Activated CD8-positive, alpha-beta memory T cell treated with anti-CD3 and anti-CD28 coated beads, Interleukin-2, amount 50 U/mL, for 1 hour (primary cell): ENCODE measurements around the gene FBXW11.
"Not testable (repeated sequence)": the region's sequence is repeated elsewhere in the genome, so short reads cannot be mapped to it uniquely, and the experiment has no call there.

Experiments used
- DNase-seq: peaks from one replicate; pipeline ENCODE4 v3.0.0-alpha.2; 2020; ENCODE audit errors: extremely low read depth

FBXW11 gene

DNA sequence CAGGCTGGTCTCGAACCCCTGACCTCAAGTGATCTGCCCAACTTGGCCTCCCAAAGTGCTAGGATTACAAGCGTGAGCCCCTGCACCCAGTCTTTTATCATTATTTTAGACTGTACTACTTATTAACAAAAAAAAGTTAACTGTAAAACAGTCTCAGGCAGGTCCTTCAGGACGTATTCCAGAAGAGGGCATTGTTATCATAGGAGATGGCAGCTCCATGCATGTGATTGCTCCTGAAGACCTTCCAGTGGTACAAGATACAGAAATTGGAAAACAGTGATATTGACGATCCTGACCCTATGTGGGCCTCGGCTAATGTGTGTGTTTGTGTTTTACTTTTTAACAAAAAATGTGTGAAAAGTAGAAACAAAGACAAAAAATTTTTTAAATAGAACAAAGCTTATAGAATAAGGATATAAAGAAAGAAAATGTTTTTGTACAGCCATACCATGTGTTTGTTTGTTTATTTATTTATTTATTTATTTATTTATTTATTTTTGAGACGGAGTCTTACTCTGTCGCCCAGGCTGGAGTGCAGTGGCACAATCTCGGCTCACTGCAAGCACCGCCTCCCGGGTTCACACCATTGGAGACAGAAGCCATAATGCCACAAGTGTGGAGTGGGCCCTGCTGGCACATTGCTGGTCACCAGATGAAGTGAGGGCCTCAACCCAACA is 13.8 kb upstream of the FBXW11 start:
- not testable (repeated sequence) for DNase-seq

DNA sequence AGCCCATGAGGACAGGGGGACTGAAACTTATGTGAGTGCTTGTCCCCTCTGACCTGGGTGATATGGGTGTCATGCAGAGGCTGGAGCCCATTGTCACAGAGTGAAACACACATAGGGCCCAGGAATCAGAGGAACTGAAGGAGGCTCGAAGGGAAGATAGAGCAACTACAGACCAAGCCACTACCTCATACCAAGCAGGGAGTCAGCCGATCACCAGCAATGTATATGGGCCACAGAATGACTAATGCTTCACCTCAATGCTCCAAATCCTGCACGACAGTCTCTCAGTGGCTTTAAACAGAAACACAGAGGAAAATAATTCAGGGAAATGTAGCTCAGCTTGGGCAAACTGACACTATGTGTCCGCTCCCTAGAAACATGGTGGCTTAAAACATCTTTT is 8.9 kb upstream of the FBXW11 start:
- no peak for DNase-seq

DNA sequence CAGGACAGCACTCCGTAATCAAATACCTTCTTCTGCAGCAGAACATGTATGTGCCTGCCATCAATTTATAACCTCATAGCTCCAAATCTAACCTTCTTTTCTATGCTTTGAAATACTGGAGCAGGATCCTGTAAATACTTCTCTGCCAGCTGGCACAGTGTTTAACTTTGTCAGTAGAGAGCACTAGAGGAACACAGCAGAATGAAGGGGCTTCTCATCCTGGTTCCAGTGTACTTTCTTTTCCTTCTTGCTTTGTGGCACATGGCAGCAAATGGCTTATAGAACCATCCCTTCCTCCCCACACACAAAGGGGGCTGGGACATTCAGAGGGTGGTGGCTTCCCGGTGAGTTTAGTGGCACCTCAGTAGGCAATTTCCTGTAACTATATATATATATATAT is 3.8 kb upstream of the FBXW11 start:
- DNase-seq = no peak

DNA sequence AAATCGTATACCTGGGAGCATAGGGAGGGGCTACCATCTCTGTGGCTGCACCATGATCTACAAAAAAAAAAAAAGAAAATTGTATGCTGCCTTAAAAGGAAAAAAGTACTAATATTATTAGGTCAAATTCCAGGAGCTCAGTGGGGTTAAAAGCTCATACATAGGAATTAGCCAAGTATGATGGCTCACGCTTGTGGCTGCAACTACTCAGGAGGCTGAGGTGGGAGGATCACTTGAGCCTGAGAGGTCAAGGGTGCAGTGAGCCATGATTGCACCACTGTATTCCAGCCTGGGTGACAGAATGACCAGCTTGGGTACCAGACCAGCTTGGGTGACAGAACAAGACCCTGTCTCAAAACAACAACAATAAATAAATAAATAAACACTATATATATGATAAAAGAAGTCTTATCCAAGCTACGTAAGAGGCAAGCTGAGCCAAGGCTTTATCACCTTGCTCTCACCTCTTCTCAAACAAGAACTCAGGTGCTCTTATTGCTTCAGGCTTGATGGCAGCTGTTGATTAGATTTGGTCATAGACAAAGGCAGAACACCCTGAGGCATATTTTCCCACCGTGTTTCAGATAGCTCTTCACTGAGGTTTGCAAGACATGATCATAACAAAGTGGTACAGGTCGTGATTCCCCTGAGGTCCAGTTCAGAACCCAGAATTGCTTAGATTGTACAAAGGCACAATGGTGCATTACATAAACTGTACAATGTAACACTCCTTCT is 3.3 kb upstream of the FBXW11 start:
- DNase-seq = no peak

DNA sequence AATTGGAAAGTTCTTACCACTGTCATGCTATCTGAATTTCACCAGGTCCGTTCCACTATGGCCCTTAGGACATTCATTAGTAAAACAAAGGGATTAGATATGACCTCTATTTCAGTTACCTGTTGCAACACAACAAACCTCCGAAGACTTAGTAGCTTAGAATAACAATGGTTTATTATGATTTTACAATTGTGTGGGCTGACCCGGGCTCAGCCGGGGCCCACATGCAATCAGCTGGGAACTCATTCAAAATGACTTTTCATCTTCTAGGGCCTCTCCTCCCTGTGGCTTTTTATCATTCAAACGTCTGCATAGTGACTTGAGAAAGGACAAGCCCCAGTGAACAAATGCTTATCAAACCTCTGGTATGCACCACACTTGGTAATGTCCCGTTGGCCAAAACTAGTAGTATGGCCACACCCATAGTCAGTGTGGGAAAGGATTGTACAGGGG is 2.3 kb upstream of the FBXW11 start:
- DNase-seq = no peak

DNA sequence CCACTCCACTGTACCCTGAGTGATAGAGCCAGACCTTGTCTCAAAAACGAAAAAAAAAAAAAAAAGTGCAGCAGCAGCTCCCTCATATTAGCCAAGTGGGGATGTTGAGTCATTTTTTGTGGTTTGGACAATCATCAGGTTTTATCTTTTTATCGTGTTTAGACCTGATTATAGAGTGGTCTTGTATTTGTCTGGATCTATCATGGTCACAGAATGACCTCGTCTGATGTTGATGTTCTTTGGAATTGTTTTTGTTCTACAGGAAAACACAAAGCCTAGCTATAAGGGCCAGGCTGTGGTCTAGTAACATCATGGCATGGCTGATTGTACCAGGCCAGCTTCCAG is 1.6 kb upstream of the FBXW11 start:
- no peak for DNase-seq

DNA sequence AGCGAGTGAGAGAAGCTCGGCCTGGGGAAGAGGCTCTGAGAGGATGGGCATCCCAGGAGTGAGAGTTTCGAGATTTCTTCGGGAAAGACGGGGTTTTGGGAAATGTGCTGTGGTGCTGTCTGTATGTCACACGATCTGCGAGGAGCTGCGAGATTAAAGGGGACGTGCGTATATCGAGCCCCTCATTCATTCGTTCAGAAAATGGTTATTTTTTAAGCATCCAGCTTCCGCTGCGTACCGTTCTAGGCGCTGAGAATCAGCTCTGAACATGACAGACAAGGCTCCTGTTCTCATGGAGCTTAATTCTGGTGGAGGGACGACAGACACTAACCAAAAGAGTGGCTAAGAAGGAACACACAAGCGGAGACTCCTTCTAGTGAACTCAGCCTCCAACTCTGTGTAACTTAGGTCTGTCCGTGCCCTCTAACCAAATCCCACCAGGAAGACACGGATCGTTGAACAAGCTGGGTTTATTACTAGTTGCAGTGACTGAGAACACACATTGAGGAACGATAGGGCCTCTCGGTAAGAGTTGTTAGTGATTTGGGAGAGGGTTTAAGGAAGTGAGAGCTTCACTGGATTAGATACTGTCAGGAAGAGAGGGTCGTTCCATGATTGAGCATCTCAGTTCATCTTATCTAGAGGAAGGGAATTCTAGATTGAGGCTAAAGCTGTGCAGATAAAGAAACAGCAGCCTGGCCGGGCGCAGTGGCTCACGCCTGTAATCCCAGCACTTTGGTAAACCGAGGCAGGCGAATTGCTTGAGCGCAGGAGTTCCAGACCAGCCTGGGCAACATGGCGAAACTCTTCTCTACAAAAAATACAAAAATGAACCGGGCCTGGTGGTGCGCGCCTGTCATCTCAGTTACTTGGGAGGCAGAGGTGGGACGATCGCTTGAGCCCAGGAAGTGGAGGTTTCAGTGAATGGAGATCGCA is 1.0 kb upstream of the FBXW11 start:
- DNase-seq = no peak

DNA sequence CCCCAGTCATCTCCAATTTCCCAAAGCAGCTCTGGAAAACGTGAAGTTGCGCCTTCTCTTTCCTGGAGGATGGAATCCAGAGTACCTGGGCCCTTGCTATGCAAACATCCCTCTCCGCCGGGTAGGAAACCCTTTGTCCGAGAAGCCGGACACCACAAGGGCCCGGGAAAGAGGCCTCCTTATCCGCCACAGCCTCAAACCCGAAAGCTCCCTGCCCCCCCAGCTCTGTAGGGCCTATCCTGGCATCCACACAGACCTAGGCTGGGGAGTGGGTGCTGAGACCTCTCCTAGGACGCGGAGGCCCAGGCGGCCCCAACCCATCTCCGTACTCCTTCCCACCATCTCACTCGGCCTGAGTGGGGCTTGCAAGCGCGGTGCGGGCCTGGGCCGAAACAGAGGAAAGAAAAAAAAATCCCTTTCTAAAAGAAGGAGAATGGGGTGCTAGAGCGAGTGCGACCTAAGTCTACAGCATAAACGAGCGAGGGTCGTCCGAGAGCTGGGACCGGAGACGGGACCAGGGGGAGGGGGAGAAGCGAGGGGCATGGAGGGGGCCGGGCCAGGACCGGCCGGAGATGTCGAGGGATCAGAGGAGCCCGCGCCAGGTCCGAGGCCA is 624 bp downstream of the FBXW11 start:
- no peak for DNase-seq

DNA sequence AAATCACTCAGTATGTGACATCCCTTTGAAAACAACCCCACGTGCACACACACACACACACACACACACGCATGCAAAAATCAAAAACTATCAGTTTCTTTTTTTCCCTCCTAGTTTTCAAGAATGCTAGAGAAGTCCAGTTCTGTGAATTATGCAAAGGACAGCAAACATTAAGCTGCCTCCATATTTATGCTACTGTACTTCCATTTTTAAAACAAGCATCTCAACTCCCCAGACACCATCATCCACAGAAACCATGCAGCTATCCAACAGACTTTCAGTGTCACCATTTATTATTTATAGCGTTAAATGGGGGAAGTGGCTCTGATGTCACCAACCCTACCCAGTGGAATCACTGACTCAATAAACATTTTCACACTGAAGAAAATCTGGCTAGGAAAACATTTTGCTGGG is 1.6 kb downstream of the FBXW11 start:
- no peak for DNase-seq

DNA sequence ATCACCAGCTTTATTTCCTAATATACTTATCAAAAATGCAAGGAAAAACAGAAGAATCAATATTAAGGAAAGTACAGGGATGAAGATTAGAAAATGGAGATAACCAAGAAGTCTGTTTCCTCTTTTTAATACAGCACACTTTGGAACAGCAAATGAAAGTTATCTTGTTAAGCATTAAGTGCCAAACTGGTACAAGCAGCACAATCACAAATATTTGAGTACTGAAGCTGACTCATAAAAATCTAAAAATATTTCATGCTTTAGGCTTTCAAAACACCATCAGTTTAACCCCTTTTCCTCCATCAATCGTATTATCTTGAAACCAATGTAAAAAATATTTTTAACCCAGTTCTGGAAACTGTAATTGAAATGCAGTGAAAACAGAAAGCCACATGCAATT is 2.7 kb downstream of the FBXW11 start:
- no peak for DNase-seq

DNA sequence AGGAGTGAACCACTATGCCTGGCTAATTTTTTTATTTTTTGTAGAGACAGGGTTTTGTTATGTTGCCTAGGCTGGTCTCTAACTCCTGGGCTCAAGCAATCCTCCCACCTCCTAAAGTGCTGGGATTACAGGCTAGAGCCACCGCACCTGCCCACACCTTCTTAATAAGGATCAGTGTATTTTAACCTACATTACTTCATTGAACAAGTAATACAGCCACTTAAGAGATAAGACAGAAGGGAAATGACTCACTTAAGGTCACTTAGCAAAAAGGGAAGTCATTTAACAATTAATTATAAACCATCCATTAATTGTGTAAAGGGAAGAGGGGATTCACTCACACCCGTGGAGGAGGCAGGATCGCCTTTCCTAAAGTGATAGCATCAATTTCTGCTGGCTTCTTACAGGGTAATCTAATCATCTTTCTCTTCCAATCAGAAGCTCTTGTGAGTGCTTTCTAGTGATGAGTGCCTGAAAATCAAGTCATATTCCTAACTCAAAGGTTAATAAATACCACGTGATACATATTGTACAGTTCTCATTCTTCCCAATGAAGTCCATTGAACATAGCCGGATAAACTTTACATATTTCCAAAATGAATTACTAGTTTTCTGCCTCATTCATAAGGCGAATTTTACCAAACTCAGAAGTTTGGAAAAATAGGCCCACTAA is 3.5 kb downstream of the FBXW11 start:
- DNase-seq = no peak

DNA sequence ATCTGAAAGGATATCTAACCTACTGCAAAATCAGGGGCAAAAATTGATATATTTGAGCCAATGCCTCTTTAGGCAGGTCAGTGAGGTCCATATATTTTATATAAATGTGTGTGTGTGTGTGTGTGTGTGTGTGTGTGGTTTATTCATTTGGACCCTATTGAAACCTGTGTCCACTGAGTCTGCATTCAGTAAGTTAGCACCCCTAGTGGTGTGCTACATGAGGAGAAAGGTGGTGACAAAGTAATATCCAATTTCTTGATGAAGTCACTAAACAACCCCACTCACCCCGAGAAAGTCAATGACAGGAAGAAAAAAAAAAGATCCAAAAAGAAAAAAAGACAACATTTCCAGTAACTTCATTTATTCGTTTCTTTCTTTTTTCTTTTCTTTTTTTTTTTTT is 4.1 kb downstream of the FBXW11 start:
- no peak for DNase-seq

DNA sequence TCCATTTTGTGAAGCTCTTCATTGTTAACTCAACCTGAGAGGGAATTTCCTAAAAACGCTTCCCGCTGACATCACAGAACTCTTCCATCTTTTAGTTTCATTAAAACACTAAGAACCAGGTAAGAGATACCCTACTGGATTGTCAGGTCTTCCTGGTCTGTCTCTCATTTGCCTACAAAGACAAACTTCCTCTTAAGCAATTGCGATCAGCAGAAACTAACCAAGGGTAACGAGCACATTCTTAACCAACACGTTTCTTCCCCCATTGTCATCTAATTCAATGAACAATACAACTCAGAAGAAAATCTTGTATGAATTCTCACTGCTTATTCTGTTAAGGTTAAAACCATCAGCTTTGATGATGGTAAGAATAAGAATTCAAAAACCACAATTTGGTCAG is 6.6 kb downstream of the FBXW11 start:
- no peak for DNase-seq

DNA sequence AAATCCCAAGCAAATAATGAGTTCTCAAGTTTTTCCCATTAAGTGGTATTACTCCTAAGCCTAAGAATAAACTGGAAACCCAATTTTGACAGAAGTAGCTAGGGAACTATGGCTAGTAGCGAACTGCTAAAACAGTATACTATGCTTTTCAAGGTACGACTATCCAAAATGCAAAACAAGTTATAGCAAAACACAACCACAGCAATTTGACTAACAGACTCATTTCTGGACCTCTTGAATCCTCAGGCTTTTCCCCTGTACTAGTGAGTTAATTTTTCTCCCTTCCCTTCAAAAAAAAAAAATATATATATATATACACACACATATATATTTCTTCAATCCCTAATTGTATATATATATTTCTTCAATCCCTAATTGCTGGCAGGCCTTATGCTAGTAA is 7.3 kb downstream of the FBXW11 start:
- DNase-seq = no peak

DNA sequence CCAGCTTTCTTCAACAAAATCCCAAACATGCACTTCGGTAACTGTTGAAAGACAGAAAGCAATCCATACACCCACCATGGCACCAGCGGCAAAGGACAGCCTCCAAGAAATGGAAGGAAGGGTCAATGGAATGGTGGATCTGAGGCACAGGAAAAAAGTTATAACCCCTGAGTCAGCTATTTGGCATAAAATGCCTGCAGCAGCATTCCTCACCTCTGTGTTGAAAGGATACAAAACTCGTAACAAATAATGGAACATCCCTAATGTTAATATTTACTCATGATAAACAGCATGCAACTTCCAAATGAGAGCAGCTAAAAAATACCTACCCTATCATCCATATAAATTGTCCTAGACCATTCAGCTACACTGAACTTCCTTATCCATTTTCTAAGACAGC is 9.4 kb downstream of the FBXW11 start:
- no peak for DNase-seq

DNA sequence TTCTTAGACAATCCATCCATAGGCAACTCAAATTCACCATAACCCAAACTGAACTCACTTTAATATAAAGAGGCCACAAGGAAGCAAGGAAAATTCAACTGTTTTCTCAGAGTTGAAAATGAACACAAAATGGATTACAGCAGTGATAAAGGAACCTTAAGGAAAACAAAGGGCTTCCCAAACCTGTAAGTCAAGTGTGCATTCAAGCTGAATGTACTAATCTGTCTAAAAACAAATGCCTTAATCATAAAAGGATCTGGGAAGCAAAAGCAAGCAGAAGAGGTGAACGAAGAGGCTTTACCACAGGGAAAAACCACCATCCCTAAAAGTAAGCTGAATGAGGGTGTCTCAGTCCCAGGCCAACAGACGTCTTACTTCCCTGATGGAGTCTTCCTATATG is 13.6 kb downstream of the FBXW11 start:
- DNase-seq = no peak

DNA sequence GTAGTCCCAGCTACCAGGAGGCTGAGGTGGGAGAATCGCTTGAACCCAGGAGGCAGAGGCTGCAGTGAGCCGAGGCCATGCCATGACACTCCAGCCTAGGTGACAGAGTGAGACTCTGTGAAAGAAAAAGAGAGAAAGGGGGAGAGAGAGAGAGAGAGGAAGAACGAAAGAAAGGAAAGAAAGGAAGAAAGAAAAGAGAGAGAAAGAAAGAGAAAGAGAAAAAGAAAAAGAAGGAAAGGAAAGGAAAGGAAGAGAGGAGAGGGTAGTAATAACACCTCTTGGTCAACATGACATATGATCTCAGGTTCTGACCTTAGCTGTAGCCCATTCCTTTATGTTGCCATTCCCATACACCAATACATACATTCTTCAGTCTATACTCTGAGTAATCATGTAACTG is 14.1 kb downstream of the FBXW11 start:
- DNase-seq = no peak

DNA sequence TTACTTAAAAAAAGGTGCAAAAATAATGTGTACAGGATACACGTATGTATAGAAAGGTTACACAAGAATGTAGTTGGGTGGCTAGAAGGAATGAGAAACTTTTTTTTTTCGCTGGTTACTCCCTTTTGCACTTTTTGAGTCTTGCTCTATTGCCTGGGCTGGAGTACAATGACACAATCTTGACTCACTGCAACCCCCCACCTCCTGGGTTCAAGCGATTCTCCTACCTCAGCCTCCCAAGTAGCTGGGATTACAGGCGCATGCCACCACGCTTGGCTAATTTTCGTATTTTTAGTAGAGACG is 15.8 kb downstream of the FBXW11 start:
- no peak for DNase-seq

DNA sequence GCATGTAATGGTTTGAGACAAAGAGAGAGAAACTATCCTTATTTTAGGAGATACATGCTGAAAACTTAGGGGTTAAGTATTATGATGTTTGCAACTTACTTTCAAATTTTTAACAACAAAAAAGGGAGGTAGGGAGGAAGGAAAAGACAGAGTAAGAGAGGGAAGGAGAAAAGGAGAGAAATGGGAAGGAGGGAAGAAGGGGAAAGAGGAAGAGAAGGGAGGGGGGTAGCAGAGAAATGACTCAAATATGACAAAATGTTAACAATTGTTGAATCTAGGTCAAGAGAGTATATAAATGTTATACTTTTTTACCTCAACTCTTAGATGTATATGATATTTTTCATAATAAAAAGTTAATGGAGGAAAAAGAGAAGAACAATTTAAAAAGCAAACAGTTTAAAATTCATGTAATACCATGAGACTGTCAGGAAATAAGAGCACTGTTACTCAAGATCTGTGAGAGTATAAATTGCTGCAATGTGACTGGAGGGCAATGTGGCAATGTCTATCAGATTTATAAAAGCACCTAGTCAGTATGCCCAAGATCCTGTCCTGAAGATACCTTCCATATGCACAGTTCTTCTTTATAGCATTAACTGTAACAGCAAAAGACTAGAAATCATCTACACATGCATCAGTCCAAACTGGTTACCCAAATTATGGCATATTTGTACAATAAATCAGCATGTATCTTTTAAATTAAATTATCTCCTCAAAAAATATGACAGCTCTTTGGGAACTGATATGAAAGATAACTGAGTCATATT is 16.3 kb downstream of the FBXW11 start:
- DNase-seq = no peak

DNA sequence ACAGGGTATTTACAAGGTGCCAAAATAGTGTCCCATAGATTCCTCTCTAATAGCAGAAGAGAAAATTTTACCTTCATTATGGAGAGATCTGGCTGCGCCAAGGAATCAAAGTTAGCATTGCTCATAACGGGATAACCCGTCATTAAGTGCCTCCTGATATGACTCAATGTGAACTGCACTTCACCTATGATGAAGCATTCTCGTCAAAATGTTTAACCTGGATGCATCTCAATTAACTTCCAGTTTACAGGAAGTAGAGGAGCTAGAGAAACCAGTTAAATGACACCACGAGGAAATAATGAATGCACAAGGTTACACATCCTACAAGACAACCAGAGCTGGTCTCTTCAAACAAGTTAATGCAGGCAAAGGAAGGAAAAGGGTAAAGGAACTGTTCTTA is 17.2 kb downstream of the FBXW11 start:
- DNase-seq = no peak

DNA sequence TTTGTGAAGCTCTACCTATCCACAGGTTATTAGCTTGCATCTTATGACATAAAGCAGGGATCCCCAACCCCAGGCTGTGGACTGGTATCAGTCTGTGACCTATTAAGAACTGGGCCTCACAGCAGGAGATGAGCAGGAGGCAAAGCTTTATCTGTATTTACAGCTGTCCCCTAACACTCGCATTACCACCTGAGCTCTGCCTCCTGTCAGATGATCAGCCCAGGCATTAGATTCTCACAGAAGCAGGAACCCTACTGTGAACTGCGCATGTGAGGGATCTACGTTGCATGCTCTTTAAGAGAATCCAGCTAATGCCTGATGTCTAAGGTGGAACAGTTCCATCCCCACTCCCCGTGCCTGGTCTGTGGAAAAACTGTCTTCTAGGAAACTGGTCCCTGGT is 19.7 kb downstream of the FBXW11 start:
- DNase-seq = no peak
